Mesodermal cell (in vitro differentiated cells): Measurements from ENCODE around the gene EGF. TPM values are rescaled to one million over a fixed set of nuclear protein-coding genes. Genes with fewer than 3 reads are reported as not detected.
"Not testable (repeated sequence)": the region's sequence is repeated elsewhere in the genome, so short reads cannot be mapped to it uniquely, and the experiment has no call there.

Experiments
- H3K27ac ChIP-seq: 2 replicates; pipeline ENCODE4 v1.7.0; 2013; ENCODE audit warnings: mild to moderate bottlenecking, low read depth, low read length, moderate library complexity; ENCODE audit not compliant: severe bottlenecking
- H3K36me3 ChIP-seq: 2 replicates; pipeline ENCODE4 v1.7.1; 2013; ENCODE audit warnings: mild to moderate bottlenecking, low read length, moderate library complexity; ENCODE audit not compliant: control insufficient read depth, insufficient read depth
- H3K4me1 ChIP-seq: one replicate; pipeline ENCODE4 v1.7.1; 2013; ENCODE audit warnings: mild to moderate bottlenecking, low read length; ENCODE audit not compliant: insufficient read depth, control insufficient read depth, poor library complexity, severe bottlenecking
- H3K4me3 ChIP-seq: 2 replicates; pipeline ENCODE4 v1.7.0; 2013; ENCODE audit warnings: low read length, control low read depth, mild to moderate bottlenecking; ENCODE audit not compliant: insufficient read depth, poor library complexity, severe bottlenecking; ENCODE audit errors: extremely low read depth
- H3K9me3 ChIP-seq: 2 replicates; pipeline ENCODE4 v1.7.1; 2013; ENCODE audit warnings: mild to moderate bottlenecking, low read length, moderate library complexity; ENCODE audit not compliant: control insufficient read depth
- WGBS, 2 experiments: methylation state at CpG; one replicate each; pipeline ENCODE4 v1.1.5; 2013; ENCODE audit warnings: missing lambda C conversion rate in 2 of 2; ENCODE audit not compliant: insufficient coverage in 2 of 2; 5-methylcytosine and 5-hydroxymethylcytosine counted together
- polyA plus RNA-seq, 2 experiments: library from polyadenylated mRNA; stranded (reverse); fragments of 50-300 nt; gene quantifications; one replicate each; pipeline ENCODE4 v1.2.3, GENCODE V29; 2013

EGF gene
- polyA plus RNA-seq (2013, experiment 1 of 2) = 3.8 TPM
- polyA plus RNA-seq (2013, experiment 2 of 2) = 3.5 TPM

DNA sequence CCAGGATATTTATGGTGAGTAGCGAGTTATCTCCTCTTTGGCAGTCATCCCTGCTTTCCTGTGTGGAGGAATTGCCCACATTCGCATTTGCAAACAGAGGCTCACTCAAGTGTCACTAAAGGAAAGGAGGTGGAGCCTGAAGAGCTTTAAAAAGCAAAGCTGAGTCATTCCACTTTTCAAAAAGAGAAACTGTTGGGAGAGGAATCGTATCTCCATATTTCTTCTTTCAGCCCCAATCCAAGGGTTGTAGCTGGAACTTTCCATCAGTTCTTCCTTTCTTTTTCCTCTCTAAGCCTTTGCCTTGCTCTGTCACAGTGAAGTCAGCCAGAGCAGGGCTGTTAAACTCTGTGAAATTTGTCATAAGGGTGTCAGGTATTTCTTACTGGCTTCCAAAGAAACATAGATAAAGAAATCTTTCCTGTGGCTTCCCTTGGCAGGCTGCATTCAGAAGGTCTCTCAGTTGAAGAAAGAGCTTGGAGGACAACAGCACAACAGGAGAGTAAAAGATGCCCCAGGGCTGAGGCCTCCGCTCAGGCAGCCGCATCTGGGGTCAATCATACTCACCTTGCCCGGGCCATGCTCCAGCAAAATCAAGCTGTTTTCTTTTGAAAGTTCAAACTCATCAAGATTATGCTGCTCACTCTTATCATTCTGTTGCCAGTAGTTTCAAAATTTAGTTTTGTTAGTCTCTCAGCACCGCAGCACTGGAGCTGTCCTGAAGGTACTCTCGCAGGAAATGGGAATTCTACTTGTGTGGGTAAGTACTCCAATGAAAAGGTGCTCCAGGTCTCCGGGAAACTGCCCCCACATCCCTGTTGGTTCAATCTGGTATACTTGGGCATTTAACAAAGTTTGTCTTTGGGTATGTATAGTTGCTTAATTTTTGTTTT lies at the start of gene EGF:
TSS of gene EGF (plus strand) at position 178 of the 890 bp plus-strand sequence. CDS start at position 631, 453 bp downstream.
- WGBS, 2 experiments = 60 to 73% methylated on average over 6 to 7 of the region's 9 CpGs

GRCh38 chr4:109864134-109864533 lies 48.5 kb upstream of the EGF start:
- Histone ChIP-seq H3K4me1 (no peaks in the 10 kb centered on the region), H3K36me3 (no peaks in the 10 kb centered on the region), H3K9me3 (no peaks in the 10 kb centered on the region), H3K27ac (no peak overlapping the region), H3K4me3 (no peak overlapping the region)

More for the DNA sequence above, at the start of gene EGF:
- Histone ChIP-seq H3K36me3 (no peaks in the 10 kb centered on the region), H3K9me3 (no peaks in the 10 kb centered on the region), H3K4me1 (peaks cover 10% of the 10 kb centered on the region), H3K4me3 (no peak within 1 kb of the TSS), H3K27ac (peak within 1 kb of the TSS; percentile 82)

DNA sequence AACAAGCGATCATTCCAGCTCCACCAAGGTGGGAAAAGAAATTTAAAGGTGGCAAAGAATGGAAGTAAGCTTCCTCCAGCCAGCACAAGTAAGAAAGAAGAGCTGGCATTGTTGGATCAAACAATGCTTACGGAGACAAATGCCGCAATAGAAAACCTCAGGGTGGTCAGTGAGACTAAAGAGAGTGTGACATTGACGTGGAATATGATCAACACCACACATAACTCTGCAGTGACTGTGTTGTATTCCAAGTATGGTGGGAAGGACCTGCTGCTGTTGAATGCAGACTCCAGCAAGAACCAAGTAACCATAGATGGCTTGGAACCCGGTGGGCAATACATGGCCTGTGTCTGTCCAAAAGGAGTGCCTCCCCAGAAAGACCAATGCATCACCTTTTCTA lies 42.6 kb upstream of the EGF start:
- H3K4me1 ChIP-seq = no peaks in the 10 kb centered on the region
- no peaks in the 10 kb centered on the region for H3K36me3 ChIP-seq
- no peak overlapping the region for H3K4me3 ChIP-seq
- H3K9me3 ChIP-seq = no peaks in the 10 kb centered on the region
- 33 to 50% methylated on average over 1 of the region's 5 CpGs for WGBS, 2 experiments
- no peak overlapping the region for H3K27ac ChIP-seq

DNA sequence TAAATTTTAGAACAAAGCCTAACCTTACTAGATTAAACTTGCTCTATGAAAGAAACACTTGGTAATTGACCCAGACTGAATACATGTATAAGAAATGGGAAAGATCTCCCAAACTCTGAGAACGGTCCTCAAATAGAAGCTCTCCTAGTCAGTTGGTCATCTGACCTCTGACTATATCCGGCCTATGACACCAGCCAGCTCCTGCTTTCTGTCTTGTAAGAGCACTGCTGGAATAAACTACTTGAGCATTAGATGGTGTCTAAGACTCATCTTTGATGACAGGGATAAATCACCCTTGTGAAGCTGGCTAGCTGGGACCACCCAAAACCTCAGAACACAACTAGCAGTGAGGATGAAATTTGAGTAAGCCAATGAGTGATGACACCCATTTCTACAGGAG lies 40.6 kb upstream of the EGF start:
- no peaks in the 10 kb centered on the region for H3K4me1 ChIP-seq
- H3K36me3 ChIP-seq = no peaks in the 10 kb centered on the region
- no peaks in the 10 kb centered on the region for H3K9me3 ChIP-seq
- WGBS, 2 experiments = 89% methylated on average over 2 of the region's 2 CpGs; no CpG with 5 or more reads in 1 of the 2 experiments
- no peak overlapping the region for H3K27ac ChIP-seq
- H3K4me3 ChIP-seq = no peak overlapping the region

DNA sequence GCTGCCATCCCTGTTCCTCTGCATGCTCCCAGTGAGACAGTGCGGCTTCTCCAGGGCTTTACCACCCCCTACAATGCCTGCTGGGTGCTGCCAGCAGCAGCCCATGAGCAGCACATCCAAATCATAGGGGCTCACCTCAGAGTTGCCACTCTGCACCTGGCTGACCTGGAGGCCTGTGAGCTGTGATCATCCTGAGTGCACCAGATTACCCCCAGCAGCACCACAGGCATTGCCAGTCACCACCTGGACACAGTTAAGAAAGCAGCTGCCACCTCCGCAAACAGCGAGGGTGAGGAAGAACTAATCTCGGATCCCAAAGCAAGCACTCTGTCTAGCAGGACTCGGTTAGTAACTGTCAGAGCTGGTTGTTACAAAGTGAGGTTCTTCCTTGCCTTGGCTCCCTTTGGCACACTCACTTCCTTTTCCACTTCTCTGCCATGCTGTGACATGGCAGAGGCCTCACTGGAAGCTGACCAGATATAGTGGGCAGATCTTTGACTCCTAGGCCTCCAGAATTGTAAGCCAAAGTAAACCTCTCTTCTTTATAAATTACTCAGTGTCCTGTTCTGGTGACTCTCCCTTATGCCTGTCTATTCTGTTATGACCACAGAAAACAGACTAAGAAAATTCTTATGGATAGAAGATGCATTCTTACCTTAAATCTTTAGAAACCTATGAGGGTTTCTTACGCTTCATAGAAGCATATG lies 39.6 kb upstream of the EGF start:
- Histone ChIP-seq H3K27ac (no peak overlapping the region), H3K4me3 (no peak overlapping the region), H3K4me1 (no peaks in the 10 kb centered on the region), H3K9me3 (no peaks in the 10 kb centered on the region), H3K36me3 (no peaks in the 10 kb centered on the region)
- 86 to 90% methylated on average over 3 to 4 of the region's 6 CpGs for WGBS, 2 experiments

- H3K9me3 ChIP-seq = no peaks in the 10 kb centered on the region
- H3K4me3 ChIP-seq = no peak overlapping the region
- WGBS, 2 experiments = 68 to 80% methylated on average over 8 to 9 of the region's 11 CpGs
- H3K36me3 ChIP-seq = no peaks in the 10 kb centered on the region
- H3K27ac ChIP-seq = no peak overlapping the region
- no peaks in the 10 kb centered on the region for H3K4me1 ChIP-seq
Observed at GRCh38 chr4:109873791-109874514, 38.7 kb upstream of the EGF start.

GRCh38 chr4:109875106-109875505 lies 37.6 kb upstream of the EGF start:
- Histone ChIP-seq H3K36me3 (no peaks in the 10 kb centered on the region), H3K9me3 (no peaks in the 10 kb centered on the region), H3K4me3 (no peak overlapping the region), H3K27ac (no peak overlapping the region), H3K4me1 (no peaks in the 10 kb centered on the region)
- WGBS, 2 experiments = 89 to 100% methylated on average over 1 of the region's 1 CpG

DNA sequence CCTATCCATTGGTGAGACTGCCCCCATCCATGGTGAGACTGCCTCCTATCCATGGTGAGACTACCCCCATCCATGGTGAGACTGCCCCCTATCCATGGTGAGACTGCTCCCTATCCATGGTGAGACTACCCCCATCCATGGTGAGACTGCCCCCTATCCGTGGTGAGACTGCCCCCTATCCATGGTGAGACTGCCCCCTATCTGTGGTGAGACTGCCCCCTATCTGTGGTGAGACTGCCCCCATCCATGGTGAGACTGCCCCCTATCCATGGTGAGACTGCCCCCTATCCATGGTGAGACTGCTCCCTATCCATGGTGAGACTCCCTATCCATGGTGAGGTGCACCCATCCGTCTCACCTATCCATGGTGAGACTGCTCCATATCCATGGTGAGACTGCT lies 37.1 kb upstream of the EGF start:
- not testable (repeated sequence) for H3K4me3 ChIP-seq, H3K4me1 ChIP-seq, H3K27ac ChIP-seq, H3K9me3 ChIP-seq, H3K36me3 ChIP-seq
- WGBS, 2 experiments = no CpG with 5 or more reads among the region's 2 CpGs

DNA sequence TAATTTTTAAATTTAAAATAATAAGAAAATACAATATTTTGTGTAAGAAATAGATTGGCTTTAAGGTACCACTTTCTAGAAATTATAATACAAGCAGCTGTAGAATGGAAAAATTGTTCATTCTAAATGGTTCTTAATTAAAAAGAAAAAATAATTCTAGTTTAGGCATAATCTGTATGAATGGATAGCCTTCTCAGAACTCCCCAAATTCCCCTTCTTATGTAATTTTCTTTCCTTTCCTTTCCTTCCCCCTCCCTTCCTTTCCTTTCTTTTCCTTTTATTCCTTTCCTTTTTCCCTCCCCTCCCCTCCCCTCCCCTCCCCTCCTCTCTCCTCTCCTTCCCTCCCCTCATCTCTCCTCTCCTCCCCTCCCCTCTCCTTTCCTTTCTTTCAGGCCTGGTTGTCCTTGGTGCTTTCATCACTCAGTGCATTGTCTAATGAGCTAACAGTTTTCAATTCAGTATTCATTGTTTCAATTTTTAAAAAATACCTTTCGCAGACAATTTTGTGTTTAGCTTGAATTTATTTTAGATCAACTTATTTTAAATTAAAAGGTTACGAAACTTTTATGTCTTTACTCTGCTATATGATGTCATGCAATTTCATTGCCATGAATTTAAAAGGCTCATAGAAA lies 35.9 kb upstream of the EGF start:
- no peaks in the 10 kb centered on the region for H3K36me3 ChIP-seq
- no CpG with 5 or more reads among the region's 2 CpGs for WGBS, 2 experiments

GRCh38 chr4:109877400-109877799 lies 35.3 kb upstream of the EGF start:
- no peak overlapping the region for H3K27ac ChIP-seq
- H3K36me3 ChIP-seq = no peaks in the 10 kb centered on the region
- no peaks in the 10 kb centered on the region for H3K9me3 ChIP-seq
- WGBS, 2 experiments = no CpG with 5 or more reads among the region's 3 CpGs
- H3K4me1 ChIP-seq = no peaks in the 10 kb centered on the region
- no peak overlapping the region for H3K4me3 ChIP-seq

More for the DNA sequence above, 35.9 kb upstream of the EGF start:
- no peak overlapping the region for H3K4me3 ChIP-seq
- no peaks in the 10 kb centered on the region for H3K9me3 ChIP-seq
- H3K4me1 ChIP-seq = no peaks in the 10 kb centered on the region
- H3K27ac ChIP-seq = no peak overlapping the region
